ENCODE measurements around the gene TMEM131.
"Not testable (repeated sequence)": the region's sequence is repeated elsewhere in the genome, so short reads cannot be mapped to it uniquely, and the experiment has no call there.

The TMEM131 gene

DNA sequence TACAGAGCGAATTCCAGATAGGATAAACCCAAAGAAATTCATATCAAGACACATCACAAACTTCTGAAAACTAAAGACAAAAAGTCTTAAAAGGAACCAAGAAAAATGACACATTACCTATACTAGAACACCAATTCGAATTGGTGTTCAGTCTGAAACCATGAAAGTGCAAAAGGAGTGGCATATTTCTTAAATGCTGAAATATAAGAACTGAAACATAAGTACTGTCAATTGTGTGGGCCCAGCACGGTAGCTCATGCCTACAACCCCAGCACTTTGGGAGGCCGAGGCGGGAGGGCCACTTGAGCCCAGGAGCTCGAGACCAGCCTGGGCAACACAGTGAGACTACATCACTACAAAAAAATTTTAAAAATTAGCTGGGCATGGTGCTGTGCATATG lies 43.4 kb downstream of the TMEM131 start:
- no peak for DNase-seq

DNA sequence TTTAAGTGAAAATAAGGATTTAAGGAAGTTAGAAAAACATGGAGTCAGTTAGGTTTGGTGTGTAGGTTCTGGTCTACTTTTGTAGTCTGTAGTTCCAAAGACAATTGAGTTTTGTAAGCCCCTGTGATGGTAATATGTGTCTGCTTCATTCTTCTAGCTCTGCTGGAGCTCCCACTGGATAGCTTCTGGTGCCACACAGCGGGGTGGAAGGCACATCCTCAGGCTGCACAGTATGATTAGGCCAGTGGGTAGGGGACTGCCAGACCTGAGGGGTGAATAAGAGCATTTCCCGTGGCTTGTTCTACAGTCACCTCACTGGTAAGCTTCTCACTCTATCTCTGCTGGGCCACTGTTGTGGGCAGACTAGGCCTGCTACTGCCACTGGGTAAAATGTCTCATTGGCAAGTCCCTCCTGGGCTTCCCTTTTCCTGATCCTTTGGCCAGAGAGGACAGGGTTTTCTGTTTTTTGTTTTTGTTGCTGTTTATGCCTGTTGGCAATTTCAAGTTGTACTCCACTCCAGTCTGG lies 44.5 kb downstream of the TMEM131 start:
- no peak for DNase-seq

DNA sequence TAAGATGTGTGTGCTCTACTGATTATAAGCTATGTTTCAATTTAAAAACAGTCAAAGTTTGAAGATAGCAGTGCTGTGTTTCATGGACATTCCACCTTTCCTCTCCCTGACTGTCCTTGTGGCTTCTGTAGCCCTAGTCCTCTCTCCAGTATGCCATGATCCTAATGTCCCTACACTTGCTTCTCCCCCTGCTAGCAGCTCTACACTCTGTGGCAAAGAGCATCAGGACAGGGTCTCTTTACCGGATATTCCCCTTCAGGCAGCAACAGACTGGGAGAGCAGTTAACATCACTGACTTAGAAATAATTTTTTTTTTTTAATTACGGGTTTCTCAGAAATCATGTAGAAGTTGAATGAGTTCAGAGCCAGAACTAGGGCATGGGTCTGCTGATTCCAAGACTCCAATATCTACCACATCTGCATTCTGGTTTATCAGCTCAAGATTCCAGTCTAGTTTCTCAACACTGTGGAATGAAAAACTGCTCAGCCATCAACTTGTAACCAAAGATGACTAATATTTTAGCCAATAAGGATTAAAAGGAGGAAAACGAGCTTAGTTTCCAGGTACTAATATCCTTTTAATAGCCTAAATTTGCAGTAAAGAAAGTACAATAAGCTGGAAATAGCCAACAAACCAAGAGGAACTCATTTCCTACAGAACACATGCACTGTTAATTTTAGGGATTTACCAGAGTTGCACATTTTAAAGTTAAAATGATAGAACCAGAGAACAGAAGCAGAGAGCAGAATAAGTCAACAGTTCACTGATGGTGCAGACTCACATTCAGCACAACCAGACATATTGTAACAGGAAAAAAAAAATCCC lies 45.2 kb downstream of the TMEM131 start:
- peak; percentile 85 for DNase-seq

DNA sequence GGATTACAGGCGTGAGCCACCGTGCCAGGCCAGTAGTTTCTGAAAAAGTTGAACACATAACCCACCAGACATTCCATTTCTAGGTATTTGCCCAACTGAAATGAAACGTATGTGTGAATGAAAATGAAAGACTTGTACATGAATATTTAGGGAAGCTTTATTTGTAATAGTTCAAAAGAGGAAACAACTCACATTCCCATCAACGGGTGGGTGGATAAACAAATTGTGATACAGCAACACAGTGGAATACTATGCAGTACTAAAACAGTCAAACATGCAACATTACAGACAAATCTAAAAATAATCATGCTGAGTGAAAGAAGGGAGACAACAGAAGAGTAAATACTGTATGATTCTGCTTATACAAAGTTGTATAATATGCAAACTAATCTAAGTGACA lies 46.8 kb downstream of the TMEM131 start:
- no peak for DNase-seq

DNA sequence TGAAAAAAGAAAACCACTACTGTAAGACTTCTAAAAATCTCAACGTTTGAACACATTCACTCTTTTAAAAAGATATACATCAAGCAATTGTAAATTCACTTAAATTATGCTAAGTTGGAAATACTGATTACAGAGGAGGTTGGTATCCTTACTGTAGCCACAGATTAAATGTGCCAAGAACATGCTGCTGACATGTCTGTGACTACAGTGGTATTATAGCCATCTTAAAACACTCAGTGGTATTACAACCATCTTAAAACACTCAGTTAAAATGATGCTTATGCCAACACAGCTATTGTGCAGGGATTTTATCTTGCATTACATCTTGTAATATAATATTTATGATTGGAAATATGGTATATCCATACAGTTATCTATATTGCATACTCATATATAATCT lies 50.0 kb downstream of the TMEM131 start:
- DNase-seq = no peak

DNA sequence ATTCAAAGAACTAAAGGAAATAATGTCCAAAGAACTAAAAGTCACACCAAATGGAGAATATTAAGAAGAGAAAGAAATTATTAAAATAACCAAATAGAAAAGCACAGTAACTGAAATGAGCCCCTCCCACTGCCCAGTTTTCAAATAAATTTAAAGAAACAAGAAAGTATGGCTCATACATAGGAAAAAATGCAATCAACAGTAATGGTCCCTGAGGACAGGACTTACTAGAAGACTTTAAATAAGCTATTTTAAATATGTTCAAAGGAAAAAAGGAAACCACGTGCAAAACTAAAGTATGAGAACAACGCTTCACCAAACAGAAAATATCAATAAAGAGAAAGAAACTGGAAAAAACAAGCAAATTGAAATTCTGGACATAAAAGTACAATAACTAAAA lies 58.9 kb downstream of the TMEM131 start:
- no peak for DNase-seq

DNA sequence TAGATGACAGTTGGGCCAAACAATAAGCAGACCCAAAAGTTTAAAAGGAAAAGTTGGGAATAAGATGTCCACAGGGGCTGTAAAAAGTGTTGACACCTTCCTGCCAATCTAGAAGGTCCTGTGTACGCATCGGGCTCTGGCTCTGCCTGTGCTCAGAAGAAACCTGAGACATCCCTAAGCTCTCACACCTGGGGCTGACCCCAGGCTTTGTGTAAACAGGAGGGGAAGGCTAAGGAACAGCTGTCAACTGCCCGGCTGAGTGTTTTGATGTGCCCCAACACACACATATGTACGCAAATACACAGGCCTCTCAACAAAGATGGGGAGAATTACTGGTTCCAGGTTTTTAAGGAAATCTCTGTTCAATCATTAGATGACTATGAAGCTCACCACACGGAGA lies 59.5 kb downstream of the TMEM131 start:
- DNase-seq = no peak

DNA sequence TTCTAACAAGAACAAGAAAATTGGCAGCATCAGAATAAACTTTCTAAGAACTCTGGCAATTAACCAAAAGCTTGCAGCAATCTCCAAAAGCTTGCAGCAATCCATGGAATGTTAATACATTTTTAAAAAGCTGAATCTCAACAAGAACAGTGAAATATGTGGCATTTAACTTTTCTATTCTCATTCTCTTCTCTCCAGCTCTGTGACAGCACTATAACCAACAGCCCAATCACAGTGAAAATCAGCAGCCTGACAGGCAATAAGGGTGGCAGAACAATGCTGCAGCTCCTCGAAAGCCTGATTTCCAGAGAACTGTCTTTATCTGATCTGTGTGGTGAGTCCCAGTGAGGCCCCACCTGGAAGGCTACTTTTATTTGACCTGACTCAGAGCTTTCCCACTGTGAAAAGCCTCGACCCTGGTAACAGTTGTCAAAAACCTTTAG lies 60.0 kb downstream of the TMEM131 start:
- DNase-seq = peak; percentile 57

DNA sequence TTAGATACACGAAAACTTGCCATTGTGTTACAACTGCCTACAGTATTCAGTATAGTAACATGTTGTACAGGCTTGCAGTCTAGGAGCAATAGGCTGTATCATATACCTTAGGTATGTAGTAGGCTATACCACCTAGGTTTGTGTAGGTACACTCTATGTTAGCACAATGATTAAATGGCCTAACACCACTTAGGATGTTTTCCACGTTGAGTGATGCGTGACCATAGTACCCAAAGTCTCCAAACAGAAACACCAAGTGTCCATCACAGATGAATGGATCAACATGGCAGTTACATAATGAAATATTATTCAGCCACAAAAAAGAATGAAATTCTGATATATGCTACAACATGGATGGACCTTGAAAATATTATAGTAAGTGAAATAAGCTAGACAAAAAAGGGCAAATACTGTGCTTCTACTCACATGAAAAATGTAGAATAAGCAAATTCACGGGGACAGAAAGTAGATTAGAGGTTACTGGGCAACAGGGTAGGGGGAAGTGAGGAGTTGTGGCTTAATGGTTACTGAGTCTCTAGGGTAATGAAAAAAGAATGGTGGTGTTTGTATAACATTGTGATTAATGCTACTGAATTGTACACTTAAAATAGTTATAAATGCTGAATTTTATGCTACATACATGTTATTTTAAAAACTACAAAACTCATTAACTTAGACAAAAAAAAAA lies 62.6 kb downstream of the TMEM131 start:
- DNase-seq = no peak

DNA sequence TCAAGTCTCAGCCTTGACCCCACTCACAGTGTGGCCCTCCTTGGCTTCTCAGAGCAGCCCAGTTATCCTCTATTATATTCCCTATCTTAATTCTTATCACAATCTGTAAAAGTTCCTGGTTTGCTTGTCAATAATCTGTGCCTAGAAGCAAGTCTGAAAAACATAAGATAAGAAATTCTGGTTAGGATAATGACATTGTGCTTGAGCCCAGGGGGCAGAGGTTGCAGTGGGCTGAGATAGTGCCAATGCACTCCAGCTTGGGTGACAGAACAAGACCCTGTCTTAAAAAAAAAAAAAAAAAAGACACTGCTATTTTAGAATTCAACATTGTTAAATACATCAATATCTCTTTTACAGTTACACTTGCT lies 63.9 kb downstream of the TMEM131 start:
- no peak for DNase-seq

DNA sequence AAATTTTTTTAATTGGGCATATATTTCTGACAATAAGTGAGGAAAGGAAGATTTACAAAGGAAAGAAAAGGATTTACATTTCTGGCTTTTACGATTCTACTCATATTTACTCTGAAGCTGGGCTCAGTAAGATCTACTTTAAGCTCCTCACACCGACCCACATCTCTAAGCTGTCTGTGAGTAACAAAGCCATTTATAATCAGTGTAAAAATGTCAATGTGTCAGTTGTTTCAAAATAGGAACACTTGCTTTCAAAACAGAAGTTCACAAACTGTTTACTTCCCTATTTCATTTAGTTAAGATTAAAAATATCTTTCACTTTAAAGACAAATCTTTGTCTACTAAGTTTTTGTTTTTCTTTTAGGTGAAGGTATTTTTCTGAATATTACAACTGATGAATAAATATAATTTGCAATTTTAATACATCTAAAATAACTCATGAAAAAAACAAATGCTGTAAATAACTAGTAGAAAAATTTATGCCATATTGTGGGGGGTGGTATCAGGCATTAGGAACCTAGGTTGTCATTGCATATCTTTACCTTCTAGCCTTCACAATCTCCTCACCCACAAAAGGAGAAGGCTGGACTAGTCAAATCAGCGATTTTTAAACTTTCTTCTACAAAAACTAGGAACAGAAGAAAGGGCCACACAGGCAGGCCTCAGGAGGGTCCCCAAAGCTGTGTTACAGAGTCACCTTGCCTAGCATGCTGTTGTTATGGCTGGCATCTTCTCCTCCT lies 64.5 kb downstream of the TMEM131 start:
- no peak for DNase-seq

DNA sequence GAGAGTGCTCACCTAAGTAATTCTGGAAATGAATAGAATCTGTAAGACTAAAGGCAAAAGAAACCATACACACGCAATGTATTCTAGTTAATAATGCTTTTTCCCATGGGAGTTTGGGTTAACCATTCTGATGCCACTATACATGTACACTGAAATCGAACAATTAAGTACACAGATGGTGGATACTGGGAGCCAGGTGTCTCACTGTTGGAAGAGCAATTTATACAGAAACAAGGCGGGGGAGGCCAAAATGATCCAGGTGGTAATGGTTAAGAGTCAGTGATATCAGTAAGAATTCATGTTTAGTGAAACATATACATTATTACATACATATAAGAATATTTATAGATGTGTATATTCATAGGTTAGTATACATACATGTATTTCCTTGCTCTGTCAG lies 67.2 kb downstream of the TMEM131 start:
- no peak for DNase-seq

DNA sequence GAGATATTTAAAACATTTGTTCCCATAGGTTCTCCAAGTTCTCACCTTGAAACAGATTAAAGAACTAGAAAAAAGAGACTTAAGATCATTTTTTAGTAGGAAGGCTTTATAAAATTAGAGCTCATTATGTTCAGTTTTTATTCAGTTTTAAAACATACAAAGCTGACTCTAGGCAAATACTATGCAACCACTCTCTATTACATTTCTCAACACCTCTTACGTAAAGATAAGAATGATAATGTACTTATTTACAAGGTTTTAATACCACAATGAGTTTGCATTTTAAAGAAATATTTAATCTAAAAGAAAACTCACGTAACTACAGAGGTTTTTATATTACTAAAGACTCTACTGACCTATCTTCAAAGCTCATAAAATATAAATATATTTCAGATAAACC lies 68.8 kb downstream of the TMEM131 start:
- DNase-seq = no peak

DNA sequence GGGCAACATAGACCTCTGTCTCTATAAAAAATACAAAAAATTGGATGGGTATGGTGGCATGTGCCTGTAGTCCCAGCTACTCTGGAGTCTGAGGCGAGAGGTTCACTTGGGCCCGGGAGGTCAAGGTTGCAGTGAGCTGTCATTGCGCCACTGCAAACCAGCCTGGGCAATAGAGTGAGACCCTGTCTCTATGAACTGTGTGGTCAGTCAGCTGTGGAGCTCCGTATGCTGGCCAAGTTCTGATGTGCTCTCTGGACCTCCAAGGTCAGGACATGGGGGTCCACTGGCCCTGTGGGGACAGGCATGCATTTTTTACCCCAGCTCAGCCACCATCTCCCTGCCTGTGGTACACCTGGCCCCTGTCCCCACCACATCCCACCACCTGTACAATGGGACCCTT lies 71.6 kb downstream of the TMEM131 start:
- DNase-seq = no peak

DNA sequence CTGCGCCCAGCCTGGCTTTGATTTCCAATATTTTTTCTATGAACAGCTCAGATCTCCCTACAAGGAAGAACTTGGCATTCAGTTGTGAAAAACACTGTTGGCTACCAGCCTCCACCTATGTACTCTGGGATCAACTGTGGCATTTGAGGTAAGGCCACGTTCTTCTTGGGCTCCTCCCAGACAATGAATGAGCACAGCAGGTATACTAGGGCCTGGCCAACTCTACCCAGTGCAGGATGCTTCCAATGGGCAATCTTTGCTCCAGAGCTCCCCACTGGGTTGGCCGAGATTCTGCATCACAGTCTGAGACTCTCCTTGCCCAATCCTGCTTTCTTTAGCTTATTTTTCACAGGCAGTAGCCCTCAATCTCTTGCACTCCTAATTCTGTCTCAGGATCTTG lies 75.9 kb downstream of the TMEM131 start:
- DNase-seq = no peak

DNA sequence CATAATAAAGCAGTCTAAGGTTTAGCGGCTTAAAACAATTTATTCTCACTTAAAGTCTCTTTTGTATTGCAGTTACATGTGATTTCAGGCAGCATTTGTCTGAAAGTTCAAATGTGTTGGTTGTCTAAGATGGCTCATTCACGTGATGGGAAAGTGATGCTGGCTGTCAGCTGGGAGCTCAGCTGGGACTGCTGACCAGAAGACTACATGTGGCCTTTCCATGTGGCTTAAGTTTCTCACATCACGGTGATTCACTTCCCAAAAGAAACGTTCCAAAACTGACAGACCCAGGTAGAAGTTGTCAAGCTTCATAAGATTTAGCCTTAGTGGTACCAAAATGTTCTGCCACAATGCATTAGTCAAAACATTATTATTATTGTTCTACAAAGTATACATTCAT lies 76.9 kb downstream of the TMEM131 start:
- DNase-seq = no peak

DNA sequence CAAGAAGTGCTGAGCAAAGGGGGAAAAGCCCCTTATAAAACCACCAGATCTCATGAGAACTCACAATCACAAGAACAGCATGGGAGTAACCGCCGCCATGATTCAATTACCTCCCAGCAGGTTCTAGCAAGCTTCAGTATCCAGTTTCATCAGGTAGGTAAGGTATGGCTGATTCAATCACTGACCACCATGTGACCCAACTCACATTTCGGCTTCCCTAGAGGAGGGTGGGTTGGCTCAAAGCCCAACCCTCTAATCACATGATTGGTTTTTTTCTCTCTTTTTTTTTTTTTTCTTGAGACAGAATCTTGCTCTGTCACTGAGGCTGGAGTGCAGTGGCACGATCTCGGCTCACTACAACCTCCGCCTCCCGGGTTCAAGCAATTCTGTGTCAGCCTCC lies 78.1 kb downstream of the TMEM131 start:
- DNase-seq = not testable (repeated sequence)

DNA sequence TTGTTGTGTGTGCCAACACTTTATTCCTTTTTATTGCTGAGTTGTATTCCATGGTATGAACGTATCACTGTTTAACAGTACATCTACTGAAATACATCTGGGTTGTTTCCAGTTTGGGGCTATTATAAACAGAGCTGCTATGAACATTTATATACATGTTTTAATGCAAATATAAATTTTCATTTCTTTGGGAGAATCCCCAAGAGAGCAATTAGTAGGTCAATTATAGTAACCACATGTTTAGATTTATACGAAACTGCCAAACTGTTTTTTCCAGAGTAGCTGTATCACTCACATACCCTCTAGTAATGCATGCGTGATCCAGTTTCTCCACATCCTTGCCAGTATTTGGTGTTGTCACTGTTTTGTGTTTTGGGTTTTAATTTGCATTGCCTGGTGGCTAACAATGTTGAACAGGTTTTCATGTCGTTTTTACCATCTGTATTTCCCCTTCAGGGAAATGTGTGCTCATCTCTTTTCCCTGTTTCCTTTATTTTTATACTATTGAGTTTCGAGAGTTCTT lies 81.0 kb downstream of the TMEM131 start:
- DNase-seq = no peak

DNA sequence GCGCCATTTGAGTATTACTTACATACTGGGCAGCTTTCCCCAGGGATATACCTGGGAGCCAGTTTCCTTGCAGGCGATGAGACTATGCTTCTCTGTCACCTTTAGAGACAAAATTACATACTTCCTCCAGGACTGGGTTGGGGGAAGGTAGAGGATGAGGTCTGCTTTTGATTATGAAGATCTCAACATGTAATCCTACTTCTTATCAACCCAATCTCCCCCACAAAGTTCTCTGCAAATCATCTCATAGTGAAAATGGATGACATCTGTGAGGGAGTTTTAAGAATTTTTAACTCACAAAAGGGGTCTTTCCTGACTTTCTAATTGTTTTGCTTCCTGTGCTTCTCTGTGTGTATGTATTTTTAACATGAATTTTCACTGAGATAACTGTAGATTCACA lies 81.9 kb downstream of the TMEM131 start:
- DNase-seq = no peak

DNA sequence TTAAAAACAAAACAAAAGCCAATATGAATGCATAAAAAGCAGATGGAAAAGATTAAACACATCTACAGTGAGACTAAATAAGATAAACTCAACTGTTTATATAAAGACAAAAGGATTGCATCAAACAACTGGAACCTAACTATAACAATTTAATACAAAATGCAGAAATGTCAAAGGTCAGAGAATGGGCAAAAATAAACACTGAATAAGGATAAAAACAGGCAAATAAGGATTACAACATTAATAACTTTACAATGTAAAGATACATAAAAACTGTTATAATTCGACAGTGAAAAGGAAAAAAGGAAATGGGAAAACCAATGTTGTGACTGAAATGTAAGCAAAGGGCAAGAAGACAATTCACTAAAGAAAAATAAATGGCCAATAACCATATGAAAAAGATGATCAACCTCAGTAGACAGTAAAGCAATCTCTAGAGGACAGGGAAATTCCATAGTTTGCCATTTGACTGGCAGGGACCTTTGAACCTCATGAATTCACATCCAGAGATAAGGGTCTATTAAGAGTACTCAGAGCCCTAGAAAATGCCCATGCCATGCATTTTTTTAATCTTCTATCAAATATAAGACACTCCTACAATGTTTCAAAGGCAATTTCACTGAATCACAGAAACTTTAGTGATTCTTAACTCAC lies 83.7 kb downstream of the TMEM131 start:
- no peak for DNase-seq

DNA sequence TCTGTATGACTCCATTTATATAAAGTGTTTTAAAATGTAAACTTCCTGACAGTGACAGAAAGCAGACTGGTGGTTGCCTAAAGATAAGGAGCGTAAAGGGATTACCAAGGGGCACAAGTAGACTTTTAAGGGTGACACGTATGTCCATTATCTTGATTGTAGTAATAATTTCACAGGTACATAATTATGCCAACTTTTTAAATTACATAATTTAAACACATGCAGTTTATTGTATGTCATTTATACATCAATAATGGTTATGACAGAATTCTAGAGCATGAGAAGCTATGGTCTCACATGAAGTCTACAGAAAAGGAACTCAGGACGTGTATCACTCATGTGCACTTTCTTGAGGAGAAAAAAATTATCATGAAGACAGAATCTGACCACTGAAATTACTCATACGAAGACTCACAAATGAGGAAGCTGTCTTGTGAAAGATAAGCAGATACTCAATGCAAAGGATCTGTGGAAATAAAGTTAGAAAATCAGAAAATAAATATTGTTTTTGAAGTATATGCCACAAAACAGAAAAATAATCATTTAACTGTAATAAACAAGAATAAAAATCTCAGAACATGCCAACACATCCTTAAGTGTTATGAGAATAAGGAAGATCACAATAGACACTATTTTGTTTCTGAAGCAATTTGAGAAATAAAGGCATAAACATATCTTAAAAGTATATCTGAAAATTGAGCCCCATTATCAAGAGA lies 84.4 kb downstream of the TMEM131 start:
- DNase-seq = peak; percentile 65
